ENCODE results near the gene RGS19. TPM values are rescaled to one million over a fixed set of nuclear protein-coding genes. Genes with fewer than 3 reads are reported as not detected.
A peak's percentile ranks its signal among the peaks of the same experiment; 100 is the strongest.

RGS19 gene
- total RNA-seq, 1 experiment from 2014 or later, result 43.2 TPM

- DNase-seq, result no peak
- no peaks in the 10 kb centered on the region for H3K27me3 ChIP-seq (ENCODE audit: low read length)
- no peaks in the 10 kb centered on the region for H4K20me1 ChIP-seq (ENCODE audit: low read length)
- no peaks in the 10 kb centered on the region for H3K9me3 ChIP-seq (ENCODE audit: low read length)
- TF ChIP-seq EZH2phosphoT487 (IDR thresholded peaks at IDR 0.05; ENCODE audit: borderline replicate concordance, low read length) (no peak), EZH2 (IDR thresholded peaks at IDR 0.05; ENCODE audit: low read length, unreplicated experiment) (no peak)
- TF ChIP-seq, protein P1, sequence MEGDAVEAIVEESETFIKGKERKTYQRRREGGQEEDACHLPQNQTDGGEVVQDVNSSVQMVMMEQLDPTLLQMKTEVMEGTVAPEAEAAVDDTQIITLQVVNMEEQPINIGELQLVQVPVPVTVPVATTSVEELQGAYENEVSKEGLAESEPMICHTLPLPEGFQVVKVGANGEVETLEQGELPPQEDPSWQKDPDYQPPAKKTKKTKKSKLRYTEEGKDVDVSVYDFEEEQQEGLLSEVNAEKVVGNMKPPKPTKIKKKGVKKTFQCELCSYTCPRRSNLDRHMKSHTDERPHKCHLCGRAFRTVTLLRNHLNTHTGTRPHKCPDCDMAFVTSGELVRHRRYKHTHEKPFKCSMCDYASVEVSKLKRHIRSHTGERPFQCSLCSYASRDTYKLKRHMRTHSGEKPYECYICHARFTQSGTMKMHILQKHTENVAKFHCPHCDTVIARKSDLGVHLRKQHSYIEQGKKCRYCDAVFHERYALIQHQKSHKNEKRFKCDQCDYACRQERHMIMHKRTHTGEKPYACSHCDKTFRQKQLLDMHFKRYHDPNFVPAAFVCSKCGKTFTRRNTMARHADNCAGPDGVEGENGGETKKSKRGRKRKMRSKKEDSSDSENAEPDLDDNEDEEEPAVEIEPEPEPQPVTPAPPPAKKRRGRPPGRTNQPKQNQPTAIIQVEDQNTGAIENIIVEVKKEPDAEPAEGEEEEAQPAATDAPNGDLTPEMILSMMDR (conservative IDR thresholded peaks at IDR 0.05; ENCODE audit: low read depth, low read length), result no peak
- H3K79me2 ChIP-seq (ENCODE audit: low read length), result peaks cover 10% of the 10 kb centered on the region
- no peak overlapping the region for H3K9ac ChIP-seq (ENCODE audit: low read length)
- CTCF ChIA-PET, result no interaction called here
- no peak overlapping the region for H3K27ac ChIP-seq (ENCODE audit: low read length)
- H3K9me2 ChIP-seq (replicated peaks; ENCODE audit: low read length), result no peaks in the 10 kb centered on the region
- H3K4me2 ChIP-seq (ENCODE audit: low read length), result no peak overlapping the region
- H3K36me3 ChIP-seq (ENCODE audit: low read depth, low read length), result no peaks in the 10 kb centered on the region
- no peak overlapping the region for H2AFZ ChIP-seq (ENCODE audit: low read length)
- intact Hi-C loops (cut with micrococcal nuclease), result no loop called here
- no peaks in the 10 kb centered on the region for H3F3A ChIP-seq (ENCODE audit: low read length, unreplicated experiment)
- BruUV-seq (replicated peaks), result no TSS peak
- no peak overlapping the region for H3K4me3 ChIP-seq (ENCODE audit: low read length)
- H3K4me1 ChIP-seq (ENCODE audit: insufficient read depth, low read length), result peaks cover 30% of the 10 kb centered on the region
- POLR2A ChIA-PET (ENCODE audit: unreplicated experiment), result no interaction called here
- ATAC-seq, result no peak
These were observed 11.5 kb downstream of the RGS19 start for GRCh38 chr20:64067733-64068307.

- no peak for ATAC-seq
- ChIA-PET POLR2A (ENCODE audit: unreplicated experiment) (no interaction called here), CTCF (no interaction called here)
- H3K9me2 ChIP-seq (replicated peaks; ENCODE audit: low read length), result no peaks in the 10 kb centered on the region
- no peak overlapping the region for H3K9ac ChIP-seq (ENCODE audit: low read length)
- no peaks in the 10 kb centered on the region for H3K9me3 ChIP-seq (ENCODE audit: low read length)
- no peak for DNase-seq
- TF ChIP-seq EZH2 (IDR thresholded peaks at IDR 0.05; ENCODE audit: low read length, unreplicated experiment) (no peak), EZH2phosphoT487 (IDR thresholded peaks at IDR 0.05; ENCODE audit: borderline replicate concordance, low read length) (no peak)
- TF ChIP-seq, protein P1 (conservative IDR thresholded peaks at IDR 0.05; ENCODE audit: low read depth, low read length), result no peak
- no peaks in the 10 kb centered on the region for H3K27me3 ChIP-seq (ENCODE audit: low read length)
- BruUV-seq (replicated peaks), result no TSS peak
- no peaks in the 10 kb centered on the region for H4K20me1 ChIP-seq (ENCODE audit: low read length)
- H3K27ac ChIP-seq (ENCODE audit: low read length), result no peak overlapping the region
- H3F3A ChIP-seq (ENCODE audit: low read length, unreplicated experiment), result no peaks in the 10 kb centered on the region
- intact Hi-C loops (cut with micrococcal nuclease), result no loop called here
- H3K79me2 ChIP-seq (ENCODE audit: low read length), result peaks cover 10% of the 10 kb centered on the region
- no peaks in the 10 kb centered on the region for H3K36me3 ChIP-seq (ENCODE audit: low read depth, low read length)
- H2AFZ ChIP-seq (ENCODE audit: low read length), result no peak overlapping the region
- H3K4me3 ChIP-seq (ENCODE audit: low read length), result no peak overlapping the region
- peaks cover 36% of the 10 kb centered on the region for H3K4me1 ChIP-seq (ENCODE audit: insufficient read depth, low read length)
- no peak overlapping the region for H3K4me2 ChIP-seq (ENCODE audit: low read length)
These were observed 12.2 kb downstream of the RGS19 start for GRCh38 chr20:64067005-64067632.

DNA sequence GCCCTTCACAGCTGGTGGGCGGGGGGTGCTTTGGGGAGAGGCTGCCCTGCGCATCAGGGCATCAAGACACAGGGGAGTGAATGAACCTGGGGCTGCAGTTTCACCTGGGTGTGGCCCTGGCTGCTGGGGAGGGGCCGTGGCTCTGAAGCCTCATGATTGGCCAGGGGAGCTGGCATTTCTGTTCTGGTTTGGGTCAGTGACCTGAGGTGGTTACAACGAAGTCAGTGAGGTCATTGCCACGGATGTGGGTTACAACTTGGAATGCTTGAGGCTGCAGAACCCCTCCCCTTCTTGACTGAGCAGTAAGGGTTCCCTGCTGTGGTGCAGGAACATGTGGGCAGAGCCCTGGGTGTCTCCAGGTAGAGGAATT lies 13.4 kb downstream of the RGS19 start:
- BruUV-seq (replicated peaks), result no TSS peak
- TF ChIP-seq, protein P1 (conservative IDR thresholded peaks at IDR 0.05; ENCODE audit: low read depth, low read length), result no peak
- no peak for TF ChIP-seq EZH2phosphoT487 (IDR thresholded peaks at IDR 0.05; ENCODE audit: borderline replicate concordance, low read length)
- TF ChIP-seq EZH2 (IDR thresholded peaks at IDR 0.05; ENCODE audit: low read length, unreplicated experiment), result no peak
- ChIA-PET POLR2A (ENCODE audit: unreplicated experiment) (no interaction called here), CTCF (no interaction called here)
- Histone ChIP-seq H3K4me3 (ENCODE audit: low read length) (no peak overlapping the region), H3K27ac (ENCODE audit: low read length) (peak overlapping the region; percentile 58), H3K9me2 (replicated peaks; ENCODE audit: low read length) (no peaks in the 10 kb centered on the region), H3K27me3 (ENCODE audit: low read length) (no peaks in the 10 kb centered on the region), H3F3A (ENCODE audit: low read length, unreplicated experiment) (no peaks in the 10 kb centered on the region), H3K9ac (ENCODE audit: low read length) (peak overlapping the region; percentile 26; the same call in 1 of the 2 replicates), H3K9me3 (ENCODE audit: low read length) (no peaks in the 10 kb centered on the region), H3K4me1 (ENCODE audit: insufficient read depth, low read length) (peaks cover 36% of the 10 kb centered on the region), H3K36me3 (ENCODE audit: low read depth, low read length) (no peaks in the 10 kb centered on the region), H3K4me2 (ENCODE audit: low read length) (peak overlapping the region; percentile 37), H2AFZ (ENCODE audit: low read length) (no peak overlapping the region), H4K20me1 (ENCODE audit: low read length) (no peaks in the 10 kb centered on the region), H3K79me2 (ENCODE audit: low read length) (peaks cover 10% of the 10 kb centered on the region)
- peak; percentile 82 for DNase-seq
- intact Hi-C loops (cut with micrococcal nuclease), result no loop called here
- ATAC-seq, result peak; percentile 5

Data from PC-3 (cell line).